Activated CD4-positive, alpha-beta T cell treated with anti-CD3 and anti-CD28 coated beads, Interleukin-2, Interleukin-4, amounts not matched to agents 100 ng/mL and 50 ng/mL, durations not matched to agents 16 hours and 8 hours (primary cell): ENCODE measurements around the gene HERPUD1.
"Not testable (repeated sequence)": the region's sequence is repeated elsewhere in the genome, so short reads cannot be mapped to it uniquely, and the experiment has no call there.

ENCODE experiments used
- DNase-seq: peaks from one replicate; pipeline ENCODE4 v3.0.0-alpha.2; 2020; ENCODE audit warnings: low spot score

Gene HERPUD1, protein sequence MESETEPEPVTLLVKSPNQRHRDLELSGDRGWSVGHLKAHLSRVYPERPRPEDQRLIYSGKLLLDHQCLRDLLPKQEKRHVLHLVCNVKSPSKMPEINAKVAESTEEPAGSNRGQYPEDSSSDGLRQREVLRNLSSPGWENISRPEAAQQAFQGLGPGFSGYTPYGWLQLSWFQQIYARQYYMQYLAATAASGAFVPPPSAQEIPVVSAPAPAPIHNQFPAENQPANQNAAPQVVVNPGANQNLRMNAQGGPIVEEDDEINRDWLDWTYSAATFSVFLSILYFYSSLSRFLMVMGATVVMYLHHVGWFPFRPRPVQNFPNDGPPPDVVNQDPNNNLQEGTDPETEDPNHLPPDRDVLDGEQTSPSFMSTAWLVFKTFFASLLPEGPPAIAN

DNA sequence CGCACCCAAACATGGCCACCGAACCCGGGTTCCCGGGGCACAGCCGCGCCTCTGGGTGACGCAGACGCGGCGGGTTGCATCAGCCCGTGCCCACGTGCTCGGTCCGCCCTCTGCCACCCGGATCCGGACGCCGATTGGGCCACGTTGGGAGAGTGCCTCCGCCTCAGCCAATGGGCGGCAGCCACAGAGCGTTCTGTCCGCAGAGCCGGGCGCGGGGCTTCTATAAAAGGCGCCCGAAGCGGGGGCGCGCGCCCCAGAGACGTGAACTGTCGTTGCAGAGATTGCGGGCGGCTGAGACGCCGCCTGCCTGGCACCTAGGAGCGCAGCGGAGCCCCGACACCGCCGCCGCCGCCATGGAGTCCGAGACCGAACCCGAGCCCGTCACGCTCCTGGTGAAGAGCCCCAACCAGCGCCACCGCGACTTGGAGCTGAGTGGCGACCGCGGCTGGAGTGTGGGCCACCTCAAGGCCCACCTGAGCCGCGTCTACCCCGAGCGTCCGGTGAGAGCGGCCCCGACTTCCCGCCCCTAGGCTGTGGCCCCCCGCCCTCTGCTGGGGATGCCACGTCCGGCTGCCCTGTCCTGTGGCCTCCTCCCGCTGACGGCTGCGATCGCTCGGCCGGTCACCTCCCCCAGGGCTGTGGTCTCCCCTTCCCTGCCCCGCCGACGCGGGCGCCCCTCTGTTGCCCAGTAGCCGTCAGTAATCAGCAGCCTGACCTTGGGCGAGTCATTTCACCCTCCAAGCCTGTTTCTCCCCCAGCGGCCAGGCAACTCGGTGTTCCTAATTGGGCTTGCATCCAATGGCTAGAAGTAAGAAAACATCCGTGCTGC is at the start of gene HERPUD1:
TSS of gene HERPUD1 (plus strand) at position 251 of the 829 bp plus-strand sequence. CDS start at position 354, 103 bp downstream.
- DNase-seq, result peak; percentile 100

DNA sequence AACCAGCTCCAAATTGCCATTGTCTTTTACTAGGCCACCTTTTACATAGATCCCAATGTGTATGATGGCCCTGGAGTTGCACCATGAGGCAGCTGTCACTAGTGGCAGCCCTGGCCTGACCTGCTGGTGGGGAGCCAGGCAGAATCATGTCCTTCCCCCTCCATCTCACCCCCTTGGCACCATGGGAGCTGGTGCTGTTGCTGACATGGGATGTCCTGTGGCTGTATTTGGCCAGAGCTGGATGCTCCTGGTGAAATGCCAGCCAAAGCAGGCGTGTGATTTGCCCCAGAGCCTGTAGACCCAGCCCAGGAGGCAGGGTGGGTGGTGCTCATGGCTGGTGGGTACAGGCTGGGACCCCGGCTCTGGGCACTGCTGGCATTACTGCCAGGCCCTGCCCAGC is 48.4 kb upstream of the HERPUD1 start:
- DNase-seq, result no peak

DNA sequence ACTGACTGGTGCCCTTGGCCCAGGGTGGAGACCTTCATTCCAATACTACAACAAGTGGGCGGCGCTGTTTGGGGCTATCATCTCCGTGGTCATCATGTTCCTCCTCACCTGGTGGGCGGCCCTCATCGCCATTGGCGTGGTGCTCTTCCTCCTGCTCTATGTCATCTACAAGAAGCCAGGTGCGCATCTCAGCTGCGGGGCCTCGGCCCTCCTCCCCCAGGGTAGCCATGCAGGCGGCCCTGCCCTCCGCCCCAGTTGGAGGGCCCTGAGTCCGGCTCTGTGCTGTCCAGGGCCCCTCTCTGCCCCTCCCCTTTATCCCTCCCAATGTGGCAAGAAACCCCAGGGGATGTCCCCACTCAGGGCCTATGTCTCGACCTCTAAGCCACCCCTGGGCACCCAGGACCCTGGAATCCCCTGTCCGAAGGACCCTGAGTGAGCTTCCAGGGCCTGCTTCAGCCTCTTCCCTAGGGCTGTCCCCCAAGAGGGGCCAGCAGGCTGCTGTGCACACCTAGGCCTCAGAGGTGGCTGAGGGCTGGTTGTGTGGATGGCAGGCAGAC is 47.8 kb upstream of the HERPUD1 start:
- DNase-seq, result no peak

DNA sequence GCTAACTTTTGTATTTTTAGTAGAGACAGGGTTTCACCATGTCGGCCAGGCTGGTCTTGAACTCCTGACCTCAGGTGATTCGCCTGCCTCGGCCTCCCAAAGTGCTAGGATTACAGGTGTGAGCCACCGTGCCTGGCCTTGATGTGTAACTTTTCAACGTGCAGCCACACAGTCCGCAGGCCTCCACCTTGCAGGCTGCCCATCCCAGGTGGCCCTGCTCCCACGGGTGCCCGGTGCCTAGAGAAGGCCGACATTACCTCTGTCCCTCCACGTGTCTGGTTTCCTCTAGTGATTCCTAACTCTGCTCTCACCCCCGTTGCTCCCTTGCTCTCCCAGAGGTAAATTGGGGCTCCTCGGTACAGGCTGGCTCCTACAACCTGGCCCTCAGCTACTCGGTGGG is 47.0 kb upstream of the HERPUD1 start:
- not testable (repeated sequence) for DNase-seq

GRCh38 chr16:56885446-56886162 is 46.3 kb upstream of the HERPUD1 start:
- DNase-seq, result no peak

GRCh38 chr16:56886296-56886695 is 45.6 kb upstream of the HERPUD1 start:
- no peak for DNase-seq

DNA sequence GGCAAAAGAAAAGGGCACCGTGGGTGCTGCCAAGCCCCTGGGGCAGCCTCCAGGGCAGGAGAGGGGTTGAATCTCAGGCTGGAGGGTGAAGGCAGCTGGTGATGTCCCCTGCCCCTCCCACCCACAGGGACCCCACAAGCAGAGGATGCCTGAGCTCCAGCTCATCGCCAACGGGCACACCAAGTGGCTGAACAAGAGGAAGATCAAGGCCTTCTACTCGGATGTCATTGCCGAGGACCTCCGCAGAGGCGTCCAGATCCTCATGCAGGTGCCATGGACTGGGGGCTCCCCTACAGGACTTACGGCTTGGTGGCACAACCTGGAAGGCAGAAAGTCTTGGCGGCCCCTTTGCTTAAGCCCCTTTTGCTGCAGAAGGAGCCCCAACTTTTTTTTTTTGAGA is 45.1 kb upstream of the HERPUD1 start:
- no peak for DNase-seq

DNA sequence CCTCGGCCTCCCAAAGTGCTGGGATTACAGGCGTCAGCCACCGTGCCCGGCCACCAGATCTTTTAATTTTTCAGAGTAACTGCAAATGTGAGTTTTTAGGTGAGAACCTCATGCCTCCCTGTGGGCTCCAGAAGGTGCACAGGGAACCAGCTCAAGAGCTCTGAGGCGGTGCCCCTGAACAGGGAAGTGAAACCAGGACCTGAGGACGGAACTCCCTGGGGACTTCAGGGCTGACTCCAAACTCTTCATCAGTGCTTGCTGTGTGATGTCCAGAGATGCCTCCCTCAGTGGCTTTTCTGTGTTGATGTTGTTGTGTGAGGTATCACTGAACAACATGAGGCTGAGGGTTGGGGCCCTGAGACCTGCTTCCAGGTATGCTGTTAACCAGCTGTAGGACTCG is 43.1 kb upstream of the HERPUD1 start:
- no peak for DNase-seq

GRCh38 chr16:56889206-56889605 is 42.7 kb upstream of the HERPUD1 start:
- no peak for DNase-seq

GRCh38 chr16:56891685-56892084 is 40.3 kb upstream of the HERPUD1 start:
- DNase-seq, result no peak

- no peak for DNase-seq
These were observed 39.2 kb upstream of the HERPUD1 start for GRCh38 chr16:56892705-56893104.

- no peak for DNase-seq
These were observed 37.5 kb upstream of the HERPUD1 start for GRCh38 chr16:56894331-56894917.

GRCh38 chr16:56895813-56896212 is 36.1 kb upstream of the HERPUD1 start:
- no peak for DNase-seq

DNA sequence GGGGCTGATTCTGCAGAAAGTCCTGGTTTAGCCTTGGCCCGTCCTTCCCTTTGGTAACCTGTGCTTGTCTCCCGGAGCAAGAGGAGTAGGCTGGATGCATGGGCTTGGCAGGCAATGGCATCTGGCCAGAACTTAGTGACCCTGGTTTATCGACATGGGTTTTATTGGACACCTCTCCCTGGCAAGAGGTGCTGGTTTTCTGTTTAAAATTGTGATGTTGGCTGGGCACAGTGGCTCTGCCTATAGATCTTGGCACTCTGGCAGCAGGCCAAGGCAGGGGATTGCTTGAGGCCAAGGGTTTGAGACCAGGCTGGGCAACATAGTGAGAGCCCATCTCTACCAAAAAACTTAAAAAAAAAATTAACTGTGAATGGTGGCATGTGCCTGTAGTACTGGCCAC is 35.7 kb upstream of the HERPUD1 start:
- no peak for DNase-seq

DNA sequence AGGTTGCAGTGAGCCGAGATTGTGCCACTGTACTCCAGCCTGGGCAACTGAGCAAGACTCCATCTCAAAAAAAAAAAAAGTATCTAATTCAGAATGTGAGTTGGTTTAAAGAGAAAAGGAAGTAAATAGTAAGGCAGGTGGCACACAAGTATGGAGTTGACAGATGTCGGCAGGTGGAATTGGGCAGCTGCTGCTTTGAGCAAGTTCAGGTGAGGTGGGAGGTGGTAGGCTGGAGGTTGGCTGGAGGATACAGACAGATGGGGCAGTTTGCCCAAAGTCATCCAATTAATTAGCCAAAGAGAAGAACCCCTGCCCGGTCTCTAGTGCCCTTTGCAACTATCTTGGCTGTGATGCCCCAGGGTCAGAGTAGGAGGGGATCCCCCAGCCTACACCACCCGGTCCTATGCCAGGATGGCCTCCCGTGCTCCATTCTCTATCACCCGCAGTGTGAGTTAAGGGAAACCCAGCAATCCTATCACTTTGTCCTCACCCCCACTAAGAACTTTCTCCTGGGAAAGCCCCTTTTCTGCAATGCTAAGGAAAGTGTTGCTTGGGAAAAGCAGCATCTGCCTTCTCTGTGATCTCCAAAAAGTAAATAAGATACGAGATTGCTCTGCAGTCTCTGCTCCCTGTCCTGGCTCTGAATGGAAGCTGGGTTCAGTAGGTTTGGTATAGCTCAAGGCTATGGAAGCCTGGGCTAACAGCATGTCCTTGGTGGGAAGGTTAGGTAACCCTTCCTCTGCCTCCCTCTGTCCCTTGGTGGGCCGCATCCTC is 34.7 kb upstream of the HERPUD1 start:
- DNase-seq, result no peak

DNA sequence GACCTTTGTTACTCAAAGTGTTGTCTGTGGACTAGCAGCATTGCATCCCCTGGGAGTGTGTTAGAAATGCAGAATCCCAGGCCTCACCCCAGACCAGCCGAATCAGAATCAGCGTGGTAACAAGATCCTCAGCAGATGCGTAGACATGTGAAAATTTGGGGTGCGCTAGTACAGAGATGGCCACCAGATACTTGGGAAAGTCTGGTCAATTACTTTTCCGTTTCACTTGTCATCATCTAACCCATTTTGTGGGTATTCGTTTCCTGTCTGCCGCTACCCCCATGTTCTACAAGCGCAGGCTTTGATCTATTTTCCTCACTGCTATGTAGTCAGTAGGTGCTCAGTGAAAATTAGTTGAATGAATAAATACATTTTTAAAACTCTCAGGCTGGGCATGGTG is 33.1 kb upstream of the HERPUD1 start:
- peak; percentile 46 for DNase-seq

DNA sequence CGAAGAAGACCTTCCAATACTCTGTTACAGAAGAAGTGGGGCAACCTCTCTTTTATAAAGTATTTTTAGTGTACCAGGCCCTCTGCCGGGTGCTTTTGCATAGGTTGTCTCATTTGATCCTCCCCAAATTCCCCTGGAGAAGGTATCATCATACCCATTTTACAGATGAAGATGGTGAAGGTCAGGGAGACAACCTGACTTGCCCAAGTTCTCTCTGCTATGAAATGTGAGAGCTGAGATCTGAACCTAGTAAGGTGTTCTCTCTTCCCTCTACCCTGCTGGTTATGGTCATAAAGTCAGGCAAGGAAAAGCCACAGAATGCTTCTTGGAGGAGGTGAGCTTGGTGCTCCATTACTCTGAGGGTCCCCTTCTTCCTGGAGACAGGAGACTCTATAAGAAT is 28.1 kb upstream of the HERPUD1 start:
- no peak for DNase-seq

GRCh38 chr16:56907401-56907800 is 24.5 kb upstream of the HERPUD1 start:
- no peak for DNase-seq

GRCh38 chr16:56909527-56909979 is 22.4 kb upstream of the HERPUD1 start:
- DNase-seq, result no peak

- DNase-seq, result no peak
These were observed 21.8 kb upstream of the HERPUD1 start for GRCh38 chr16:56910112-56910511.
